ENCODE results near the gene RMI1.
"Not testable (repeated sequence)": the region's sequence is repeated elsewhere in the genome, so short reads cannot be mapped to it uniquely, and the experiment has no call there.

Gene RMI1

GRCh38 chr9:84024041-84024575, 43.5 kb downstream of the RMI1 start:
- DNase-seq = no peak

GRCh38 chr9:84027201-84027600, 46.6 kb downstream of the RMI1 start:
- no peak for DNase-seq

- no peak for DNase-seq
Observed at GRCh38 chr9:84031534-84031933, 50.9 kb downstream of the RMI1 start.

DNA sequence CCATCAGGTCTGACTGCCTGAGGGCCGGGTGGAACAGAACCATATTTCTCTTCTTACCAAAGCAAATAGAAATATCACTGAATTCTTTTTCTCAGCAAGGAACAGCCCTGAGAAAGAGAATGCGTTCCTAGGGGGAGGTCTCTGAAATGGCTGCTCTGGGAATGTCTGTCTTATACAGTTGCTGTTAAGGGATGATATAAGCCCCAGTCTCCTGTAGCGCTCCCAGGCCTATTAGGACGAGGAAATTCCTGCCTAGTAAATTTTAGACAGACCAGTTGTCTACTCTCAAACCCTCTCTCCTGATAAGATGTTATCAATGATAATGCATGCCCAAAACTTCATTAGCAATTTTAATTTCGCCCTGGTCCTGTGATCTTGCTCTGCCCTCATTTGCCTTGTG, 61.3 kb downstream of the RMI1 start:
- not testable (repeated sequence) for DNase-seq

- no peak for DNase-seq
Observed at GRCh38 chr9:84045481-84046097, 65.0 kb downstream of the RMI1 start.
